GM12878 (cell line): ENCODE data around the gene UHMK1. TPM values are rescaled to one million over a fixed set of nuclear protein-coding genes. Genes with fewer than 3 reads are reported as not detected.

Experiments used
- ATAC-seq: fragments of 200-7000 bp; cut with Tn5 transposase; 3 replicates; pipeline ENCODE4 v1.9.1; 2020; ENCODE audit warnings: mild to moderate bottlenecking, moderate library complexity
- BruUV-seq: library from RNA; stranded (reverse); fragments of 400-500 nt; replicated peaks from 2 replicates; lab custom pipeline; 2021; lab: Mats Ljungman, UMichigan
- CTCF ChIA-PET: fragments of 300-600 bp; sonication (Branson Sonifier 250); formaldehyde crosslinking; extraction: SDS; loops from one replicate; lab custom pipeline; 2021; ENCODE audit warnings: inconsistent platforms; lab: Yijun Ruan, JAX
- POLR2A ChIA-PET: fragments of 350-600 bp; formaldehyde crosslinking; extraction: SDS; loops from one replicate; lab custom pipeline; 2021; ENCODE audit warnings: inconsistent platforms; lab: Charles Lee
- RAD21 ChIA-PET: fragments of 300-600 bp; sonication (Branson Sonifier 250); formaldehyde crosslinking; loops from one replicate; lab custom pipeline; 2023; ENCODE audit warnings: antibody characterized with exemption; ENCODE audit not compliant: unreplicated experiment; lab: Charles Lee
- SMC1A ChIA-PET: fragments of 300-600 bp; sonication (Branson Sonifier 250); formaldehyde crosslinking; loops from one replicate; lab custom pipeline; 2023; ENCODE audit not compliant: unreplicated experiment, uncharacterized antibody; lab: Charles Lee
- DNase-seq: peaks from one replicate; pipeline ENCODE4 v3.0.0-alpha.2; 2011; ENCODE audit warnings: low read depth, low spot score
- FAIRE-seq: peaks from 3 replicates; lab custom pipeline; 2011; peaks lifted over from hg19 to GRCh38; lab: Jason Lieb, UNC
- H2AFZ ChIP-seq: 2 replicates; pipeline ENCODE4 v1.6.0; 2011; ENCODE audit warnings: low read depth, low read length, control low read depth; ENCODE audit not compliant: control insufficient read depth
- H3K27ac ChIP-seq: 2 replicates; pipeline ENCODE4 v1.5.1; 2011; ENCODE audit warnings: control low read depth; ENCODE audit not compliant: control insufficient read depth, insufficient read depth
- H3K27me3 ChIP-seq, 2 experiments: replicated peaks in 1 of 2; 2 replicates each; pipeline versions ENCODE4 v1.6.0 to v1.6.1; 2011; ENCODE audit warnings: low read length in 1 of 2; ENCODE audit not compliant: control insufficient read depth in 2 of 2, insufficient read depth in 2 of 2
- H3K36me3 ChIP-seq, 2 experiments: 2 replicates each; pipeline ENCODE4 v1.5.1; 2011; ENCODE audit warnings: low read length in 1 of 2; ENCODE audit not compliant: control insufficient read depth in 2 of 2, insufficient read depth in 2 of 2
- H3K4me1 ChIP-seq: 2 replicates; pipeline ENCODE4 v1.6.1; 2011; ENCODE audit warnings: mild to moderate bottlenecking, low read length, moderate library complexity, mixed read lengths; ENCODE audit not compliant: control insufficient read depth, insufficient read depth
- H3K4me2 ChIP-seq: 2 replicates; pipeline ENCODE4 v1.6.0; 2011; ENCODE audit warnings: control low read depth; ENCODE audit not compliant: control insufficient read depth, insufficient read depth
- H3K4me3 ChIP-seq: fragments of 200-600 bp; sonication (generic); 2 replicates; pipeline ENCODE4 v1.5.1; 2016
- H3K79me2 ChIP-seq: 2 replicates; pipeline ENCODE4 v1.6.0; 2011; ENCODE audit warnings: low read length; ENCODE audit not compliant: control insufficient read depth, insufficient read depth
- H3K9ac ChIP-seq: 2 replicates; pipeline ENCODE4 v1.8.0; 2011; ENCODE audit warnings: low read length, control low read depth, mixed read lengths; ENCODE audit not compliant: control insufficient read depth, insufficient read depth
- H3K9me3 ChIP-seq: replicated peaks from 3 replicates; pipeline ENCODE4 v1.5.1; 2011; ENCODE audit warnings: mild to moderate bottlenecking, low read length; ENCODE audit not compliant: control insufficient read depth, insufficient read depth
- H4K20me1 ChIP-seq: 2 replicates; pipeline ENCODE4 v1.6.0; 2011; ENCODE audit not compliant: control insufficient read depth, insufficient read depth
- SKIL ChIP-seq: fragments of 450-650 bp; IDR thresholded peaks from 2 replicates; pipeline ENCODE4 v1.6.1; 2017; ENCODE audit warnings: mild to moderate bottlenecking, low read depth, inconsistent platforms; ENCODE audit not compliant: poor library complexity, severe bottlenecking
- SMAD5 ChIP-seq: IDR thresholded peaks from 2 replicates; pipeline ENCODE4 v1.6.1; 2016; ENCODE audit warnings: antibody characterized with exemption, low read depth
- SPI1 ChIP-seq: IDR thresholded peaks from 2 replicates; pipeline ENCODE4 v1.6.1; 2011; ENCODE audit warnings: low read depth, mild to moderate bottlenecking, low read length, moderate library complexity, borderline replicate concordance; ENCODE audit not compliant: insufficient read depth
- ZNF24 ChIP-seq: fragments of 450-650 bp; IDR thresholded peaks from 2 replicates; pipeline ENCODE4 v1.6.1; 2017; ENCODE audit warnings: antibody characterized with exemption, mild to moderate bottlenecking
- WGBS: methylation state at CpG from one replicate; pipeline ENCODE4 v1.1.6; 2016; ENCODE audit warnings: low lambda C conversion rate; ENCODE audit not compliant: insufficient replicate concordance, insufficient coverage; ENCODE audit errors: missing lambda C conversion rate; 5-methylcytosine and 5-hydroxymethylcytosine counted together
- in situ Hi-C: fragments of 300-500 bp; cut with MboI; formaldehyde crosslinking; loops from 9 replicates; pipeline ENCODE4 v1.14.3; 2018; ENCODE audit warnings: mixed read lengths
- intact Hi-C: fragments of 100-400 bp; cut with micrococcal nuclease; formaldehyde crosslinking; loops from one replicate; pipeline ENCODE4 v1.14.2; 2022; ENCODE audit not compliant: unreplicated experiment
- polyA plus RNA-seq, 11 experiments: library from polyadenylated mRNA; depleted of rRNA in 4 of 11; unstranded in 6 of 11; stranded (reverse) in 5 of 11; fragments of >200 nt; fragmentation: Nextera tagmentation in 4 of 11; fragmentation: Illumina TruSeq in 1 of 11; extraction: Ambion mirVana in 4 of 11; extraction: Trizol in 1 of 11; gene quantifications; 1 replicate in 1 of 11; 2 replicates in 10 of 11; pipeline versions ENCODE4 v1.2.1 to v1.2.3, GENCODE V29; 2011 to 2016; ENCODE audit warnings: inconsistent platforms in 2 of 11, missing spikeins in 2 of 11, low read depth in 1 of 11
- total RNA-seq, 4 experiments: library from RNA; depleted of rRNA in 3 of 4; stranded (reverse); fragments of >200 nt in 3 of 4; fragmentation: Illumina TruSeq in 1 of 4; extraction: Trizol in 1 of 4; gene quantifications; 2 replicates each; pipeline versions ENCODE4 v1.2.1 to v1.2.3, GENCODE V29; 2013 to 2021

UHMK1 gene
- total and polyA plus RNA-seq, 10 of the 15 experiments (the other 5 are each of a cell fraction or from before 2014, with no cell fraction given), result 5.7 to 52.7 (median 28.3) TPM

GRCh38 chr1:162538815-162539431 lies 41.3 kb downstream of the UHMK1 start:
- in situ Hi-C loops, result no loop called here
- Histone ChIP-seq H3K9ac (no peak overlapping the region), H3K27ac (no peak overlapping the region), H3K4me2 (no peak overlapping the region), H3K36me3 (no peaks in the 10 kb centered on the region), H3K27me3 (no peaks in the 10 kb centered on the region), H4K20me1 (no peaks in the 10 kb centered on the region), H3K9me3 (no peaks in the 10 kb centered on the region; the same call in 1 of the 3 replicates), H3K79me2 (no peaks in the 10 kb centered on the region), H3K4me3 (no peak overlapping the region), H2AFZ (no peak overlapping the region), H3K4me1 (no peaks in the 10 kb centered on the region)
- peak; percentile 78 for FAIRE-seq
- ChIA-PET RAD21 (no interaction called here), CTCF (interaction anchor here (0.9 kb wide), 1 partner anchor 39 kb away, joined by 5 read pairs; no protein-coding TSS in a partner anchor), POLR2A (interaction anchor here (0.6 kb wide), 1 partner anchor 284 kb away, joined by 3 read pairs; no protein-coding TSS in a partner anchor), SMC1A (no interaction called here)
- WGBS, result 50% methylated on average over 1 of the region's 1 CpG
- no TSS peak for BruUV-seq
- no peak for DNase-seq
- no peak for TF ChIP-seq SPI1
- TF ChIP-seq SMAD5, result no peak
- no peak for TF ChIP-seq ZNF24
- TF ChIP-seq SKIL, result no peak
- intact Hi-C loops, result no loop called here
- ATAC-seq, result no peak
